Astrocyte (in vitro differentiated cells and primary cell): Measurements from ENCODE around the gene ETS1. TPM values are rescaled to one million over a fixed set of nuclear protein-coding genes. Genes with fewer than 3 reads are reported as not detected.

Experiments
- DNase-seq: peaks from one replicate; pipeline ENCODE4 v3.0.0-alpha.2; 2010; ENCODE audit warnings: low read depth
- FAIRE-seq: peaks from 2 replicates; lab custom pipeline; 2011; peaks lifted over from hg19 to GRCh38; lab: Jason Lieb, UNC
- H2AFZ ChIP-seq: 2 replicates; pipeline ENCODE4 v1.6.0; 2012; ENCODE audit warnings: low read depth, low read length, inconsistent platforms
- H3K27ac ChIP-seq: 2 replicates; pipeline ENCODE4 v1.5.1; 2011; ENCODE audit warnings: low read depth, low read length, inconsistent platforms
- H3K27me3 ChIP-seq: 2 replicates; pipeline ENCODE4 v1.6.0; 2011; ENCODE audit warnings: low read length, inconsistent platforms; ENCODE audit not compliant: insufficient read depth
- H3K36me3 ChIP-seq: 2 replicates; pipeline ENCODE4 v1.5.1; 2011; ENCODE audit warnings: low read length, inconsistent platforms; ENCODE audit not compliant: insufficient read depth
- H3K4me1 ChIP-seq: 2 replicates; pipeline ENCODE4 v1.5.1; 2011; ENCODE audit warnings: low read length, inconsistent platforms; ENCODE audit not compliant: insufficient read depth
- H3K4me2 ChIP-seq: 2 replicates; pipeline ENCODE4 v1.6.0; 2012; ENCODE audit warnings: low read length, inconsistent platforms
- H3K4me3 ChIP-seq: 2 replicates; pipeline ENCODE4 v1.5.1; 2011; ENCODE audit warnings: low read depth, mild to moderate bottlenecking, low read length, inconsistent platforms; ENCODE audit not compliant: insufficient read depth
- H3K79me2 ChIP-seq: 2 replicates; pipeline ENCODE4 v1.6.0; 2012; ENCODE audit warnings: mild to moderate bottlenecking, low read length, inconsistent platforms; ENCODE audit not compliant: insufficient read depth
- H3K9ac ChIP-seq: 2 replicates; pipeline ENCODE4 v1.6.0; 2012; ENCODE audit warnings: mild to moderate bottlenecking, low read length, inconsistent platforms
- H3K9me3 ChIP-seq: 2 replicates; pipeline ENCODE4 v1.5.1; 2012; ENCODE audit warnings: low read depth, mild to moderate bottlenecking, low read length, inconsistent platforms; ENCODE audit not compliant: insufficient read depth
- H4K20me1 ChIP-seq: 2 replicates; pipeline ENCODE4 v1.6.0; 2012; ENCODE audit warnings: low read length, inconsistent platforms; ENCODE audit not compliant: insufficient read depth
- H3K27ac Mint-ChIP-seq: one replicate; pipeline ENCODE4 v1.8.0; 2021; ENCODE audit warnings: mild to moderate bottlenecking, mixed read lengths; ENCODE audit not compliant: unreplicated experiment
- H3K27me3 Mint-ChIP-seq: one replicate; pipeline ENCODE4 v1.8.0; 2021; ENCODE audit warnings: low read depth, mixed read lengths; ENCODE audit not compliant: unreplicated experiment
- H3K36me3 Mint-ChIP-seq: one replicate; pipeline ENCODE4 v1.8.0; 2021; ENCODE audit warnings: low read depth, mixed read lengths; ENCODE audit not compliant: unreplicated experiment
- H3K4me1 Mint-ChIP-seq: one replicate; pipeline ENCODE4 v1.8.0; 2021; ENCODE audit warnings: low read depth, mixed read lengths; ENCODE audit not compliant: unreplicated experiment
- H3K4me3 Mint-ChIP-seq: one replicate; pipeline ENCODE4 v1.8.0; 2021; ENCODE audit warnings: mild to moderate bottlenecking, moderate library complexity, mixed read lengths; ENCODE audit not compliant: unreplicated experiment
- H3K9me3 Mint-ChIP-seq: one replicate; pipeline ENCODE4 v1.8.0; 2021; ENCODE audit warnings: mild to moderate bottlenecking, mixed read lengths; ENCODE audit not compliant: unreplicated experiment
- CTCF ChIP-seq: IDR thresholded peaks from 2 replicates; pipeline ENCODE4 v1.5.1; 2011; ENCODE audit warnings: low read depth, mild to moderate bottlenecking, inconsistent platforms, low read length, moderate library complexity; ENCODE audit not compliant: insufficient read depth
- EZH2 ChIP-seq: IDR thresholded peaks from 2 replicates; pipeline ENCODE4 v1.6.1; 2012; ENCODE audit warnings: mild to moderate bottlenecking, low read length, inconsistent platforms; ENCODE audit not compliant: insufficient read depth
- total RNA-seq: library from RNA; stranded (reverse); gene quantifications from 2 replicates; pipeline ENCODE4 v1.2.1, GENCODE V29; 2021

ETS1 gene
- total RNA-seq, 1 donor from 2014 or later, result 107 TPM

GRCh38 chr11:128532572-128533091, 54.7 kb downstream of the ETS1 start:
- H3K4me1 ChIP-seq, result peaks cover 9% of the 10 kb centered on the region
- no peak overlapping the region for H3K9ac ChIP-seq
- no peaks in the 10 kb centered on the region for H3K79me2 ChIP-seq
- no peaks in the 10 kb centered on the region for H3K36me3 ChIP-seq
- H3K27me3 ChIP-seq, result peaks cover 1% of the 10 kb centered on the region
- TF ChIP-seq CTCF (no peak), EZH2 (no peak)
- no peak overlapping the region for H3K4me3 ChIP-seq
- H3K36me3 Mint-ChIP-seq, result no peaks in the 10 kb centered on the region
- no peaks in the 10 kb centered on the region for H4K20me1 ChIP-seq
- no peak overlapping the region for H3K4me2 ChIP-seq
- no peak overlapping the region for H3K4me3 Mint-ChIP-seq
- FAIRE-seq (no peak), DNase-seq (no peak)
- no peak overlapping the region for H3K27ac ChIP-seq
- H3K9me3 Mint-ChIP-seq, result no peaks in the 10 kb centered on the region
- no peaks in the 10 kb centered on the region for H3K9me3 ChIP-seq
- H3K27me3 Mint-ChIP-seq, result peaks cover 5% of the 10 kb centered on the region
- H2AFZ ChIP-seq, result no peak overlapping the region
- peaks cover 11% of the 10 kb centered on the region for H3K4me1 Mint-ChIP-seq
- no peak overlapping the region for H3K27ac Mint-ChIP-seq

- TF ChIP-seq CTCF (no peak), EZH2 (no peak)
- peaks cover 11% of the 10 kb centered on the region for H3K4me1 Mint-ChIP-seq
- Histone ChIP-seq H2AFZ (no peak overlapping the region), H3K27me3 (no peaks in the 10 kb centered on the region), H3K4me3 (no peak overlapping the region), H3K36me3 (no peaks in the 10 kb centered on the region), H3K9me3 (no peaks in the 10 kb centered on the region), H3K4me2 (no peak overlapping the region), H4K20me1 (no peaks in the 10 kb centered on the region), H3K9ac (no peak overlapping the region), H3K27ac (no peak overlapping the region), H3K79me2 (no peaks in the 10 kb centered on the region), H3K4me1 (peaks cover 9% of the 10 kb centered on the region)
- FAIRE-seq (no peak), DNase-seq (no peak)
- no peak overlapping the region for H3K4me3 Mint-ChIP-seq
- H3K27ac Mint-ChIP-seq, result no peak overlapping the region
- no peaks in the 10 kb centered on the region for H3K36me3 Mint-ChIP-seq
- H3K27me3 Mint-ChIP-seq, result peaks cover 5% of the 10 kb centered on the region
- H3K9me3 Mint-ChIP-seq, result no peaks in the 10 kb centered on the region
These were observed 55.3 kb downstream of the ETS1 start for GRCh38 chr11:128532016-128532571.

GRCh38 chr11:128531588-128531987, 55.8 kb downstream of the ETS1 start:
- H2AFZ ChIP-seq, result no peak overlapping the region
- no peak for TF ChIP-seq EZH2
- no peak for TF ChIP-seq CTCF
- no peak overlapping the region for H3K4me2 ChIP-seq
- no peak overlapping the region for H3K27ac ChIP-seq
- Mint-ChIP-seq H3K4me3 (no peak overlapping the region), H3K4me1 (peaks cover 11% of the 10 kb centered on the region), H3K9me3 (no peaks in the 10 kb centered on the region), H3K27ac (no peak overlapping the region), H3K36me3 (no peaks in the 10 kb centered on the region), H3K27me3 (peaks cover 5% of the 10 kb centered on the region)
- no peaks in the 10 kb centered on the region for H3K79me2 ChIP-seq
- DNase-seq, result no peak
- H3K9me3 ChIP-seq, result no peaks in the 10 kb centered on the region
- no peak overlapping the region for H3K4me3 ChIP-seq
- no peaks in the 10 kb centered on the region for H4K20me1 ChIP-seq
- no peaks in the 10 kb centered on the region for H3K27me3 ChIP-seq
- no peak for FAIRE-seq
- no peaks in the 10 kb centered on the region for H3K36me3 ChIP-seq
- peaks cover 9% of the 10 kb centered on the region for H3K4me1 ChIP-seq
- no peak overlapping the region for H3K9ac ChIP-seq
